CD4-positive, alpha-beta T cell treated with Interleukin-1 beta for 1 hour (primary cell): ENCODE results near the gene LRP8.

ENCODE experiments used
- DNase-seq, 2 donors: peaks; one replicate each; pipeline ENCODE4 v3.0.0-alpha.2; 2020 to 2022

The LRP8 gene

DNA sequence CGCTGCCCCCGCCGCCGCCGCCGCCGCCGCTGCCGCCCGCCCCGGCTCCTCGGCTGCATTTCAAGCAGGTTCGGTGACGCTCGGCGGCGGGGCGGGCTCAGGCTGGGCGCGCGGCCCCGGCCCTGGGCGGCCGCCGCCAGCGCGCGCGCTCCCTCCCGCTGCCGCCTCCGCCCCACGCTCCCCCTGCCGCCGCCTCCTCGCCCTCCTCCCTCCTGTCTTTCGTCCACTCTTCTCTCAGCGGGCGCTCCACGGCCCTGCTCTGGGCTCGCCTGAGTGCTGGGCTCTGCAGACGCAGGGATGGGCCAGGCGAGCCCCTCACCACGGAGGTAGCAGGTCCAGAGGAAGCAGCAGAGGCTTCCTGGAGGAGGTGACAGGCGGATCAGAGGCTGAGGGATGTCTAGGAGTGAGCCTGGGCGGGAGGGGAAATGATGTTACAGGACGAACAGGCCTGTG lies at the start of gene LRP8:
Gene LRP8, minus strand, starts transcription at position 62 of the 453 bp plus-strand sequence. CDS start 158 bp downstream, outside the sequence.
- peak; percentile 71 to 78 for DNase-seq

DNA sequence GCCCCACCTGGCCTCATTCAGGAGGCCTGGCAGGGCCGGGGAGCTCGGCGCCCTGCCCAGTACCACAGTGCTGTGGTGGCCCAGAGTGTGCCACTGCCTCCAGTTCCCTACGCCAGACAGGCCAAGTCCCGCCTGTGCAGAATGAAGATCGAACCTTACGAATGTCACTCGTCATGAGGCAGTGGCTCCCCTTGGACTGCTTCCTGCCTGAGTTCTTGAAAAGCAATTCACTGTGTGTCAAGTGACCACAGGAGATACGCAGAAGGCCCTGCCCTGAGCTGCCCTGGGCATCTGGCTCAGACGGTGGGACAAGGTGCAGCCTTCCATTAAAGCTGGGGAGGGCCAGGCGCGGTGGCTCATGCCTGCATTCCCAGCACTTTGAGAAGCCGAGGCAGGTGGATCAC lies 49.6 kb upstream of the LRP8 start:
- DNase-seq: no peak

DNA sequence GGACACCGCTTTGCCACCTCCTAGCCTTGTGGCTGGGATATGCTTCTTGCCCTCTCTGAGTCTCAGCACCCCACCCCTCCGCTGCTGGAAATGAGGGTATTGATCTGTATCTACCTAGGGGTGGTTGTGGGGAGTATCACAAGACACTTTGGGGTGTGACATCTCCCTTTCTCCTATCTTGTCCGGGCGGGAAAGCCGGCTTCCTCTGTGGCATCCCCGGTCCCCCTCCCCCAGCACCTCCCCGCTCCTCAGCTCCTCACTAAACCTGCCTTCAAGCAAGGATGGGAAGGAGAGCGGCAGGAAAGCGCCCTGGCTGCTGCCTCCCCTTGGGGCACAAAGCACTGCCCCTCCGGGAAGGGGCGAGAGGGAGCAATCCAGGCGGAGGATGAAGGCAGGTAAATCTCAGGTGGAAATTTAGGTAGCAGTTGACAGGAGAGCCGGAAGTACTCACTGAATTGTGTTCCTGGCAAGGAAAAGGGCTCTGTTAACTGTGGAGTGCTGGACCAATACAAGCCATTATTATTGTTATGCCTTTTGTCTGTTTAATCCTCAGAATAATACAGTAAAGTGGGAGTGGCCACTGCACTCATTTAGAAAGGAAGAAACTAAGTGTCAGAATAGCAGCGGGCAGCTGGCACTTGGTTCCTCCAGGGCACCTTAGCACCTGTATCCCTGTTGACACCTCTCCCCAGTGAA lies 49.0 kb upstream of the LRP8 start:
- DNase-seq: no peak

DNA sequence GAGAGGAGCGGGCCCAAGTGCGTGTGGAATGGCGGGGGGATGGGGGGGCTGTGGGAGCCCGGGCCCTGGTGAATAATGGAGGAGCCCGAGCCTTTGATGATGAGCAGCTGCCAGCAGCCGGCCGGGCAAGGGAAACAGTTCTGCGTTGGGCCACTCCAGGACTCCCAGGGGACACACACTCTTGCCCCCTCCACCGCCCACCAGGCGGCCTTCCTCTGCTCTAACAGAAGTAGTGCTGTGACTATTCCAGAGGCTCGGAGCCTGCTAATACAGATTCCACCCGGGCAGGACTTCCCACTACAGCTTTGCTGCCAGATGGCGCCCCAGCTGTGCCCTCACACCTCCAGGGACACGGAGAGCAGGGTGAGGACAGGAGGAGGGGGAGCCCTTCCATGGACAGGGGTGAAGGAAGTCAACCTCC lies 48.2 kb upstream of the LRP8 start:
- no peak for DNase-seq

DNA sequence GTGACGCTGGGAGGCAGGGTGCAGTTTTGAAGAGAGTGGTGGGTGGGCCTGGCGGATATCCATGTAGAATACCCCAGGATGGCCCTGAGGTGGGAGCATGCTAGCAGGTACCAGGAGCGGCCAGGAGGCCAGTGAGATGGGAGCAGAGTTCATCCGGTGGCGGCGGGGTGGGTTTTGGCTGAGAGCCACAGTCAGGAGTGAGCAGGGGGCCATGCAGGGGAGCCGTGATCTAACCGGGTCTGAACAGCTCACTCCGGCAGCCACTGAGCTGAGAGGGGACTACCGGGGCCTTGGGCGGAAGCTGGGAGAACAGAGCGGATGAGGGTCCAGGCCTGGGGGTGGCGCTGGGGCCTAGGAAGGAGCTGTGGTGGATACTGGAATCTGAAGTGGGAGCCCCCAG lies 47.6 kb upstream of the LRP8 start:
- DNase-seq: no peak

GRCh38 chr1:53373246-53373645 lies 45.4 kb upstream of the LRP8 start:
- DNase-seq: no peak

DNA sequence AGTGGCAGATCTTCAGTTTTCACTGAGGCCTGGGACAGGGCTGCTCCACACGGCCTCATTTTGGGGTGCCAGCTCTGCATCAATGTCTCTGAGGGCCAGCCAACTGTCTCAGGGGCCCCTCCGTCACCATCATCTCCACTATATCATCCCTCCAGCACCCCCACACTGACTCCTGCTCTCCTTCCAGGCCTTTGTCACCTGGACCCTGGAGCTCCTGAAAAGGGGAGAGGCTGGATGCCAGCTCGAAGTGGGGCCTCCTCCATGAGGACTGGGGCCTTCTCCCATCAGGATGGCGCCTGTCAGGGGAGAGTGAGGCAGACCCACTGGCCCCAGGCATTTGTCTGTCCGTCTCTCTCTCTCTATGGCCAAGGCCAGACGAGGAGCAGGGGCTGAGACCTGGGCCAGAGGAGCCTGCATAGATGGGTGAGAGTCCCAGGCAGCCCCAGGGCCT lies 44.7 kb upstream of the LRP8 start:
- DNase-seq: no peak

DNA sequence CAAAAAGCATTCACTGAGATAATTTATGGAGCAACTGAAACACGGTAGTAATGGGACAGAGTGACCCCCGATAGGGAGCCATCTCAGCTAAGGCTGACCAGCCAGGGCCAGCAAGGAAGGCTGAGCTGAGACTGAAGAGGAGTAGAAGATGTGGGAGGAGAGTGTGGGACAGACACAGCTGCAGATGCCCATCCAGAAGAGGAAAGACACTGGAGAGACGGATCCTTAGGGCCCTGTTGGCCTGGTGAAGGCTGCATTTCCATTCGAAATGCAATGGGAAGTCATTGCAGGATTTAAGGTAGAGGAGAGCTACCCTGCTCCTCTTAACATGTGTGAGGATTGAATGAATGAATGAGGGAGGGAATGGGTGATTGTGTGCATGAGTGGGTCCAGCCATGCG lies 44.0 kb upstream of the LRP8 start:
- no peak for DNase-seq

GRCh38 chr1:53371121-53371666 lies 43.3 kb upstream of the LRP8 start:
- DNase-seq: no peak

GRCh38 chr1:53370369-53370961 lies 42.6 kb upstream of the LRP8 start:
- DNase-seq: no peak

GRCh38 chr1:53369761-53370160 lies 41.9 kb upstream of the LRP8 start:
- DNase-seq: no peak

DNA sequence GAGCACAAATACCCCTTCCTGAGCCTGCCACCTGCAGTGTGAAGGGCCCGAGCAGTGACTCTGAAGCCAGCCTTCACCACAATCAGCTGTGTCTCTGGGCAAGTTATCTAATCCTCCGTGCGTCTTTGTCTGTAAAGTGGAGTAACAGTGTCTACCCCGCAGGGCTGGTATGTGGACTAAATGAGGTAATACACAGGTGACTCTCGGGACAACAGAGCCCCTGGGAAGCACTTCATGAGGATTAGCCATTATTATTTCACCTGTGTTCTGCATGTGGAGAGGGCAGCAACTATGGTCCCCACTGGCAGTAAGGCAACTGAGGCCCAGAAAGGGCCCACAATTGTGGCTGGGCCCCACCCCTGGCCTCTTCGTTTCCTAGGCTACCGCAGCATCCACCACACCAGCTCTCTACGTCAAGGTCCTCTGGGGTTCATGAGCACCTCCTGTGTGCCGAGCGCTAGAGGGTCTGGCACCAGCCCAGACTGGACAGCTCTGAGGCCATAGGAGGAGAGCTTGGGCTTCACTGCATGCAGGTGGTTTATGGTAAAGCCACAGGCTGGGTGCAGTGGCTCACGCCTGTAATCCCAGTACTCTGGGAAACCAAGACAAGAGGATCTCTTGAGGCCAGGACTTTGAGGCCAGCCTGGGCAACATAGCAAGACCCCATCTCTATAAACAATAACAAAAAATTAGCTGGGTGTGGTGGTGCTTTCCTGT lies 41.3 kb upstream of the LRP8 start:
- DNase-seq: no peak

DNA sequence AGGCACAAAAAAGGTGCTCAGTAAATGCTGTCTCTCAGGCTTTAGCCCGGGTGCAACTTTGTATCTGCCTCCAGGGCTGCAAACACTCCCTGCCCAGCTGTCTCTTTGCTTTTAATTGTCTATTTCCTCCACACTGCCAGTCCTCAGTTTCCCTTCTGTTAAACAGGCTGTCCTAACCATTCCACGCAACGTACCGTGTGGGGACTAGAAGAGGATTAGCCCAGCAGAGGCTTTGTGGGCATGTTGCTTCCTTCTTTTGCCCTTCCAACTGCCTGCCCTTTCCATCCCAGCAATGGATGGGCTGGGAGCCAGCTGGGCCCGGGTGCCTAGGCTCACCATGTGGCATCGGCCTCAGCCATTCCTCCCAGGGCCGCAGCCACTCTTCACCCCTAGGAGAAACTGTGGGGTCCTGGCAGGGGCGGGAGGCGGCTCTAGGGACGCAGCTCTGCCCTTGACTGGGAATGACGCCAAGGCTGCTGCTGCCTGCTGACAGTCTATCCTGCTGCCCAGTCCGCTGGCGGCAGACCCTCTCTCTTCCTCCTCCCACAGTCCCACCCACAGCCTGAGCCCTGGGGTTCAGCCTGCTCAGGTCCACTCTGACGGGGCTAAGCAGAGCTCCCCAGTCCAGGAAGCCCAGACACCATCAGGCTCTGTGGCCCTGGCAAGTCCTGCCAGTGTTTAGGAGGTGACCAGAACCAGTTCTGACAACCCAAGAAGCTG lies 40.6 kb upstream of the LRP8 start:
- DNase-seq: no peak

GRCh38 chr1:53367503-53368313 lies 39.8 kb upstream of the LRP8 start:
- DNase-seq: peak; percentile 40 to 43

DNA sequence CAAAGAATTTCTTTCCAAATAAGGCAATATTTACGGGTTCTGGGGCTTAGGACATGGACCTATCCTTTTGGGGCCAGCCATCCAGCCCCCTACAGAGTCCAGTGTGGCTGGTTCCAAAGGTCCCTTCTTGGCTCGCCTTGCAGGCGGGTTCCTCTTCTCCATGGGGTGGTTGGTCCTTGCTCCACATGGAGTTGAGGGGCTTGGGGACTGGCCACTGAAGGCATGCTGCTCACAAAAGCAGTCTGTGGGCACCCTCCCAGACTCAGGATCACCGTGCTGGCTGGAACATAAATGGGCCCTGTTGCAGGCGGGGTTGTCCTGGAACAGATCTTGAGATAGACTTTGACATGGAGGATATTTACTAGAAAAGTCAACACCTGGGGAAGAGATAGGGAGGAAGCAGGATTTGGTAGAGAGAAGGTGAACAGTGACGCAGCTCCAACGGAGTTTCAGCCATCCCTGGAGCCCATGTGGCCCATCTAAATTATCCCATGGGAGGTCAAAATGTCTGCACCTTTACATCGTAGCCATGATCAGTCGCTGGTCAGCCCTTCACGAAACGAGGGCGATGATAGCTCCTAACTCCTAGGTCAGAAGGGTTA lies 39.1 kb upstream of the LRP8 start:
- DNase-seq: no peak

GRCh38 chr1:53365437-53366063 lies 37.7 kb upstream of the LRP8 start:
- DNase-seq: no peak

- no peak for DNase-seq
Observed at GRCh38 chr1:53362851-53363642, 35.2 kb upstream of the LRP8 start.

DNA sequence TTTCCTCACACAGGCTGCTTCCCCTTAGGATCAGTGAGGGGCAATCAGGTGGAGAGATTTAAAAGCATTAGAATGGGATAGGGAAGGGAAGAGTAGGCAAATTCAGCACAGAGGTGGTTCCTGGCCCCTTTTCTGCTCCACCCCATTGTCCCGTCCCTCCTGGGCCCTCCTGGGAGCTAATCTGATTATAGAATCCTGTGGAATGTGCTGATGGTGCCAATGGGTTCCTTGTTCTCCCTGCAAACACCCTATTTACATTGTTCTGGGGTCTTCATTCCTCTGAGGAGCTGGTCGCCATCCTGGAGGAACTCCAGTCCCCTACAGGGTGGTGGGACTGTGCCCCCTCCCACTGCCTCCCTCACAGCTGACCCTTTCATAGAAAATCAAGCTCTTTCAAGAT lies 34.4 kb upstream of the LRP8 start:
- no peak for DNase-seq

DNA sequence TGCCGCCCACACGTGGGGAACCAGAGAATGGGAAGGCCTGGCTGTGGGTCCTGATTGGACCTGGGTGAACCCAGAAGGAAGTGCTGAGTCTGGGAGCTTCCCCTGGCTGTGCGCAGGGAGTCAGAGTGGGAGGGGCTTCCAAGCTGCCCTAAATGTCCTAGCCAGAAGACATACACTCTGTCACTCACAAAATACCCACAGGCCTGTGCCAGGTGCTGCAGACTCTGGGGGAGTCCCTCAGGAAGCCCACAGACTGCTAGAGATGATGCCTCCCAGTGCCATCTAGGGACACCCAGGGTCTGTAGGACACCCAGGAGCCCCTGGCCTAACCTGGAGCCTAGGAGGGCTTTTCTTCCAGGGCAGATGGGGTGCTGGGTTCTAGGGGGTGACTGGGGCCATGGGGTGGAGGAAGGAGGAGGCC lies 33.7 kb upstream of the LRP8 start:
- DNase-seq: no peak

- DNase-seq: no peak
Observed at GRCh38 chr1:53359934-53360276, 32.0 kb upstream of the LRP8 start.
